ENCODE measurements around the gene CCDC69.
A peak's percentile ranks its signal among the peaks of the same experiment; 100 is the strongest.

CCDC69 gene

GRCh38 chr5:151162776-151163175 is 61.1 kb downstream of the CCDC69 start:
- H3K27ac ChIP-seq: no peak overlapping the region
- TF ChIP-seq ZFX (IDR thresholded peaks at IDR 0.05; ENCODE audit: borderline replicate concordance) (no peak), CTCF (IDR thresholded peaks at IDR 0.05) (no peak)

GRCh38 chr5:151159649-151160373 is 64.1 kb downstream of the CCDC69 start:
- TF ChIP-seq ZFX (IDR thresholded peaks at IDR 0.05; ENCODE audit: borderline replicate concordance) (no peak), CTCF (IDR thresholded peaks at IDR 0.05) (no peak)
- H3K27ac ChIP-seq: no peak overlapping the region

- TF ChIP-seq CTCF (IDR thresholded peaks at IDR 0.05): no peak
- no peak for TF ChIP-seq ZFX (IDR thresholded peaks at IDR 0.05; ENCODE audit: borderline replicate concordance)
- peak overlapping the region; percentile 23; the same call in 1 of the 2 replicates for H3K27ac ChIP-seq
These were observed 65.6 kb downstream of the CCDC69 start for GRCh38 chr5:151158287-151158661.

GRCh38 chr5:151157426-151158286 is 66.2 kb downstream of the CCDC69 start, which contains the start of gene ANXA6:
ANXA6 (minus strand) TSS chr5:151157779; CDS start chr5:151147901, 9,878 bp downstream.
- H3K27ac ChIP-seq: peak within 1 kb of the TSS; percentile 23; the same call in 1 of the 2 replicates
- TF ChIP-seq CTCF (IDR thresholded peaks at IDR 0.05) (no peak), ZFX (IDR thresholded peaks at IDR 0.05; ENCODE audit: borderline replicate concordance) (no peak)

- no peak overlapping the region for H3K27ac ChIP-seq
- TF ChIP-seq CTCF (IDR thresholded peaks at IDR 0.05) (no peak), ZFX (IDR thresholded peaks at IDR 0.05; ENCODE audit: borderline replicate concordance) (no peak)
These were observed 67.1 kb downstream of the CCDC69 start for GRCh38 chr5:151156507-151157420.

GRCh38 chr5:151155775-151156506 is 68.0 kb downstream of the CCDC69 start:
- no peak overlapping the region for H3K27ac ChIP-seq
- TF ChIP-seq ZFX (IDR thresholded peaks at IDR 0.05; ENCODE audit: borderline replicate concordance): no peak
- no peak for TF ChIP-seq CTCF (IDR thresholded peaks at IDR 0.05)

Measured in 22Rv1 (cell line).